B cell (primary cell): Measurements from ENCODE around the gene ATP6V0A1.
"Not testable (repeated sequence)": the region's sequence is repeated elsewhere in the genome, so short reads cannot be mapped to it uniquely, and the experiment has no call there.

ENCODE experiments used
- EZH2 ChIP-seq: IDR thresholded peaks from 2 replicates; pipeline ENCODE4 v1.6.1; 2012; ENCODE audit warnings: borderline replicate concordance, low read depth, mild to moderate bottlenecking, moderate library complexity, low read length; ENCODE audit not compliant: insufficient read depth, poor library complexity, severe bottlenecking
- TF ChIP-seq, protein P1 (sequence below): fragments of 200-600 bp; IDR thresholded peaks from one replicate; pipeline ENCODE4 v1.8.0; 2022; ENCODE audit warnings: antibody characterized with exemption, mild to moderate bottlenecking

DNA sequence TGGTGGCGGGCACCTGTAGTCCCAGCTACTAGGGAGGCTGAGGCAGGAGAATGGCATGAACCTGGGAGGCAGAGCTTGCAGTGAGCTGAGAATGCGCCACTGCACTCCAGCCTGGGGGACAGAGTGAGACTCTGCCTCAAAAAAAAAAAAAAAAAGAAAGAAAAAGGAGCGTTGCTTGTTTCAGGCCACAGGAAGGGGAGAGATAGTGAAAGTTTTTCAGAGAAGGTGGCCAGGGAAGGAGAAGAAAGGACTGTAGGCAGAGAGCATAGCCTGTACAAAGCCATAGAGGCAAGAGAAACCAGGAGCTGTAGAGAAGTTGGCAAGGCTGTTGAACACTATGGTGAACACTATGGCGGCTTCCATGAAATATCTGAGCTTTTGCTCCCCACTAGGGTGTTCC is 81.9 kb downstream of the ATP6V0A1 start:
- TF ChIP-seq EZH2, result not testable (repeated sequence)
- TF ChIP-seq, protein P1, sequence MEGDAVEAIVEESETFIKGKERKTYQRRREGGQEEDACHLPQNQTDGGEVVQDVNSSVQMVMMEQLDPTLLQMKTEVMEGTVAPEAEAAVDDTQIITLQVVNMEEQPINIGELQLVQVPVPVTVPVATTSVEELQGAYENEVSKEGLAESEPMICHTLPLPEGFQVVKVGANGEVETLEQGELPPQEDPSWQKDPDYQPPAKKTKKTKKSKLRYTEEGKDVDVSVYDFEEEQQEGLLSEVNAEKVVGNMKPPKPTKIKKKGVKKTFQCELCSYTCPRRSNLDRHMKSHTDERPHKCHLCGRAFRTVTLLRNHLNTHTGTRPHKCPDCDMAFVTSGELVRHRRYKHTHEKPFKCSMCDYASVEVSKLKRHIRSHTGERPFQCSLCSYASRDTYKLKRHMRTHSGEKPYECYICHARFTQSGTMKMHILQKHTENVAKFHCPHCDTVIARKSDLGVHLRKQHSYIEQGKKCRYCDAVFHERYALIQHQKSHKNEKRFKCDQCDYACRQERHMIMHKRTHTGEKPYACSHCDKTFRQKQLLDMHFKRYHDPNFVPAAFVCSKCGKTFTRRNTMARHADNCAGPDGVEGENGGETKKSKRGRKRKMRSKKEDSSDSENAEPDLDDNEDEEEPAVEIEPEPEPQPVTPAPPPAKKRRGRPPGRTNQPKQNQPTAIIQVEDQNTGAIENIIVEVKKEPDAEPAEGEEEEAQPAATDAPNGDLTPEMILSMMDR, result not testable (repeated sequence)
